Psoas muscle (tissue), 8 donors: Measurements from ENCODE around the gene COL25A1. TPM values are rescaled to one million over a fixed set of nuclear protein-coding genes. Genes with fewer than 3 reads are reported as not detected.

Source experiments
- ATAC-seq, 4 donors: fragments of 200-7000 bp; cut with Tn5 transposase; one replicate each; pipeline ENCODE4 v1.9.1; 2020; ENCODE audit warnings: moderate library complexity in 3 of 4, mild to moderate bottlenecking in 2 of 4
- DNase-seq, 2 donors: peaks; one replicate each; pipeline ENCODE4 v3.0.0-alpha.2; 2020
- H3K27ac ChIP-seq: fragments of 200-600 bp; one replicate; pipeline ENCODE4 v1.8.0; 2022
- H3K27me3 ChIP-seq, 3 donors: fragments of 200-600 bp in 1 of 3; one replicate each; pipeline versions ENCODE4 v1.6.1 to v1.8.0; 2013 to 2022; ENCODE audit warnings: low read length in 2 of 3, mild to moderate bottlenecking in 2 of 3, moderate library complexity in 1 of 3; ENCODE audit not compliant: insufficient read depth in 3 of 3
- H3K36me3 ChIP-seq, 2 donors: fragments of 200-600 bp in 1 of 2; one replicate each; pipeline versions ENCODE4 v1.6.1 to v1.8.0; 2013 to 2022; ENCODE audit warnings: low read depth in 1 of 2, mild to moderate bottlenecking in 1 of 2, moderate library complexity in 1 of 2; ENCODE audit not compliant: insufficient read depth in 1 of 2
- H3K4me1 ChIP-seq: fragments of 200-600 bp; one replicate; pipeline ENCODE4 v1.8.0; 2022
- H3K4me3 ChIP-seq: fragments of 200-600 bp; one replicate; pipeline ENCODE4 v1.8.0; 2022; ENCODE audit warnings: mild to moderate bottlenecking
- H3K9me3 ChIP-seq: fragments of 200-600 bp; one replicate; pipeline ENCODE4 v1.8.0; 2022
- CTCF ChIP-seq: fragments of 200-600 bp; IDR thresholded peaks from one replicate; pipeline ENCODE4 v1.8.0; 2022; ENCODE audit warnings: antibody characterized with exemption
- WGBS, 3 donors: extraction: QIAGEN DNeasy Blood & Tissue Kit; methylation state at CpG; one replicate each; pipeline versions ENCODE4 v1.1.6 to v1.1.7; 2013; 5-methylcytosine and 5-hydroxymethylcytosine counted together
- intact Hi-C, 2 donors: fragments of 100-400 bp; cut with DNase I; formaldehyde crosslinking; loops; one replicate each; pipeline versions ENCODE4 v1.11.0 to v1.14.2; 2022
- polyA plus RNA-seq, 3 donors: library from polyadenylated mRNA; stranded (reverse); fragments of 200-250 nt; gene quantifications; one replicate each; pipeline ENCODE4 v1.2.3, GENCODE V29; 2013
- total RNA-seq, 4 donors: library from RNA; stranded (reverse); fragmentation: NEBNext Ultra II Directional in 2 of 4; extraction: Animal tissue kit (Norgen Biotek cat#: 25700) in 2 of 4; gene quantifications; one replicate each; pipeline versions ENCODE4 v1.2.1 to v1.2.4, GENCODE V29; 2021 to 2023
- donor health status: healthy with polysubstance abuse.
- donor health status: DM: no; HTN: no; CAD: no; lungs with moderate emphysema.
- donor health status: Bipolar disorder and iron deficiency.
- donor health status: healthy.
- donor health status: DM: yes; HTN: yes; CAD: no.
- donor health status: DM: no; HTN: no; CAD: no.
- donor health status: DM: no; HTN: no; CAD: no.
- donor health status: DM: yes; HTN: yes; CAD: no.

COL25A1 gene
- total and polyA plus RNA-seq, 7 donors: 0.14 to 1.5 (median 0.36) TPM

GRCh38 chr4:108788731-108789130, 513.7 kb downstream of the COL25A1 start:
- WGBS, 3 donors: 95 to 97% (median 96%) methylated on average over 9 of the region's 9 CpGs
- TF ChIP-seq CTCF: no peak

DNA sequence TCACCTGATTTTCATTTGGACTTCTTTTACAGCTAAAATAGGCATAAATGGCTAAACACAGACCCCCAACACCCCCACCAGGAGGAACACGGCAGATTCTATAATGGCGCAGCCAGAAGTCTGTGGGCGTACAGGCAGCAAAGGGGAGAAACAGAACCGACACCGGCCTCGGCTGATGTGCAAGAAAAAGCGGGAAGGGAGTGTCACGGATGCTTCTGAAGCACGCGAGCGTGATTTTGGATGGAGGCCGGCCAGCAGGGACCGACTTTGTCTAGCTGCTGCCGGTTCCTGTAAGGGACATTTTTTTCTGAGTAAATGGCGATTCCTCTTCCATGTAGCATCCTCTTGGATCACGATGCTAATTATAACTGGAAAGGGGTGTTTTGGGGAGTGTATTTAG, 514.7 kb downstream of the COL25A1 start:
- H3K4me3 ChIP-seq: no peak overlapping the region
- no peak for ATAC-seq
- no peak for DNase-seq
- H3K27ac ChIP-seq: no peak overlapping the region
- WGBS, 3 donors: 93 to 97% (median 96%) methylated on average over 16 of the region's 16 CpGs
- intact Hi-C loops: no loop called here
- no peaks in the 10 kb centered on the region for H3K36me3 ChIP-seq
- H3K4me1 ChIP-seq: no peaks in the 10 kb centered on the region
- H3K27me3 ChIP-seq: peaks cover 0 to 3% (median 0%) of the 10 kb centered on the region in 3 donors
- H3K9me3 ChIP-seq: no peaks in the 10 kb centered on the region
- no peak for TF ChIP-seq CTCF

More at GRCh38 chr4:108788731-108789130, 513.7 kb downstream of the COL25A1 start:
- ATAC-seq (no peak), DNase-seq (no peak)
- Histone ChIP-seq H3K27ac (no peak overlapping the region), H3K27me3 (peaks cover 0 to 3% (median 0%) of the 10 kb centered on the region in 3 donors), H3K9me3 (no peaks in the 10 kb centered on the region), H3K4me3 (no peak overlapping the region), H3K4me1 (no peaks in the 10 kb centered on the region), H3K36me3 (no peaks in the 10 kb centered on the region)
- intact Hi-C loops: no loop called here

DNA sequence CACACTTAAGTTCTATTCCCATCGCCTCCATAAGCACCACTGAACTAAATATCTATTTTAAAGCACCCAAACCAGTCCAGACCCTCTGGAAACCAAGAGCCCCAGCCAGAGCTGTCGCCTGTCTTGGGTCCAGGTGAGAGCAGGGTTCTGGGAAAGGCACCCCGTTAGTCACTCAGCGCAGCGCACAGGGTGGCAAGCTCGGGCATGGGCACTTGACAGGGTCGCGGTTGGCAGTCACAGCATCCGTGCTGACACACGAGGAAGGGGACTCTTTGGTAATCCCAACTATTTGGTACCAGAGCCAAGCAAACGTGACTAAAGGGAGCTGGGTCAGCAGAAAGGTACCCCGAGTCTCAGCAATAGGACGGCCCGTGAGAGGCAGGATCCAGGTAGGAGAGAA, 515.4 kb downstream of the COL25A1 start:
- TF ChIP-seq CTCF: no peak
- WGBS, 3 donors: 89 to 91% (median 89%) methylated on average over 14 of the region's 14 CpGs
- no peaks in the 10 kb centered on the region for H3K9me3 ChIP-seq
- ATAC-seq: no peak
- H3K36me3 ChIP-seq: no peaks in the 10 kb centered on the region
- intact Hi-C loops: no loop called here
- no peak overlapping the region for H3K4me3 ChIP-seq
- peaks cover 0 to 3% (median 0%) of the 10 kb centered on the region in 3 donors for H3K27me3 ChIP-seq
- H3K4me1 ChIP-seq: no peaks in the 10 kb centered on the region
- H3K27ac ChIP-seq: no peak overlapping the region
- no peak for DNase-seq

- H3K36me3 ChIP-seq: no peaks in the 10 kb centered on the region
- no peak overlapping the region for H3K4me3 ChIP-seq
- peaks cover 0 to 3% (median 0%) of the 10 kb centered on the region in 3 donors for H3K27me3 ChIP-seq
- WGBS, 3 donors: 73 to 81% (median 73%) methylated on average over 8 of the region's 8 CpGs
- H3K9me3 ChIP-seq: no peaks in the 10 kb centered on the region
- no peak for DNase-seq
- ATAC-seq: no peak
- H3K4me1 ChIP-seq: no peaks in the 10 kb centered on the region
- H3K27ac ChIP-seq: no peak overlapping the region
- no peak for TF ChIP-seq CTCF
- intact Hi-C loops: no loop called here
Observed at GRCh38 chr4:108786351-108786750, 516.1 kb downstream of the COL25A1 start.
